Measurements from ENCODE around the gene ACSL1.

DNA sequence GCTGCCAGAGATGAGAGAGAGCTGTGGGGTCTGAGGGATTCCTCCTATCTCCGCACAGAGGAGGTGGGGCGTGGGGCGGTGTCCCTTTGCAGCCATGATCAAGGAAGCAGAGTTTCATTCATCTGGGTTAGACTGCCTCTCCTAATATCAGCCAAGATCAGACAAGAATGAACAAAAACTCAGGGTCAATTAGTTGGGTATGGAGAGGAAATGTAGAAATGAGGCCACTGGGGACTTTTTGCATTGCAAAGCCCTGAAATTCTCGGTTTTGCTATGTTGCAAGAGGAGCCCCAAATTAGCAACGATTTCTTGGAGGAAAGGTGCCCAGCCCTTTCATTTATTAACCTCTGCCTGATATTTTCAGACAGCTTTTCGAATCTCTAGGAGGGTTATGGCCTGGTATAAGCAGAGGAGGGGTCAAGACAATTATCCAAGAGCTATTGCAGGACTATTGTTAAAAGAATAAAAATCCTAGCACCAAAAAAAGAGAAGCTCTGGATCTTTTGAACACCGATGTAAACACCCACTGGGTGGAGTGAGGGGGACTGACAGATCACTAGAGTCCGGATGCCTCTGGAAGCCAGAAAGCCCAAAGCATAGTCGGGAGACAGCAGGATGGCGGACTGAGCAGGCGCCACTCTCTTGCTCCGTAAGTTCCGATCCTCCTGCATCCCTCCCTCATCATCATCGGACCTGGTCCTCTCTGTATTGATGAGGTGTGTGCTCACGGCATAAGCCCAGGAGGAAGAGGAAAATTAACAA lies 34.4 kb upstream of the ACSL1 start:
- TF ChIP-seq, protein P1, sequence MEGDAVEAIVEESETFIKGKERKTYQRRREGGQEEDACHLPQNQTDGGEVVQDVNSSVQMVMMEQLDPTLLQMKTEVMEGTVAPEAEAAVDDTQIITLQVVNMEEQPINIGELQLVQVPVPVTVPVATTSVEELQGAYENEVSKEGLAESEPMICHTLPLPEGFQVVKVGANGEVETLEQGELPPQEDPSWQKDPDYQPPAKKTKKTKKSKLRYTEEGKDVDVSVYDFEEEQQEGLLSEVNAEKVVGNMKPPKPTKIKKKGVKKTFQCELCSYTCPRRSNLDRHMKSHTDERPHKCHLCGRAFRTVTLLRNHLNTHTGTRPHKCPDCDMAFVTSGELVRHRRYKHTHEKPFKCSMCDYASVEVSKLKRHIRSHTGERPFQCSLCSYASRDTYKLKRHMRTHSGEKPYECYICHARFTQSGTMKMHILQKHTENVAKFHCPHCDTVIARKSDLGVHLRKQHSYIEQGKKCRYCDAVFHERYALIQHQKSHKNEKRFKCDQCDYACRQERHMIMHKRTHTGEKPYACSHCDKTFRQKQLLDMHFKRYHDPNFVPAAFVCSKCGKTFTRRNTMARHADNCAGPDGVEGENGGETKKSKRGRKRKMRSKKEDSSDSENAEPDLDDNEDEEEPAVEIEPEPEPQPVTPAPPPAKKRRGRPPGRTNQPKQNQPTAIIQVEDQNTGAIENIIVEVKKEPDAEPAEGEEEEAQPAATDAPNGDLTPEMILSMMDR (IDR thresholded peaks at IDR 0.05) = no peak
- TF ChIP-seq POLR2AphosphoS5 (IDR thresholded peaks at IDR 0.05) = no peak
- TF ChIP-seq EP300 (IDR thresholded peaks at IDR 0.05) = no peak
- TF ChIP-seq POLR2A (IDR thresholded peaks at IDR 0.05) = no peak

All from stomach (tissue), 4 donors.